Parathyroid adenoma (tissue), 2 donors: Measurements from ENCODE around the gene GFRA3.

Experiments used
- H2AFZ ChIP-seq: fragments of 300-600 bp; sonication (generic); one replicate; pipeline ENCODE4 v1.7.0; 2017; ENCODE audit warnings: antibody characterized with exemption, mild to moderate bottlenecking
- H3K27ac ChIP-seq: fragments of 300-600 bp; sonication (generic); one replicate; pipeline ENCODE4 v1.7.0; 2017
- H3K27me3 ChIP-seq: fragments of 300-600 bp; sonication (generic); one replicate; pipeline ENCODE4 v1.7.0; 2017; ENCODE audit warnings: low read length; ENCODE audit not compliant: control insufficient read depth, insufficient read depth
- H3K36me3 ChIP-seq: fragments of 300-600 bp; sonication (generic); one replicate; pipeline ENCODE4 v1.7.0; 2017; ENCODE audit warnings: low read length; ENCODE audit not compliant: control insufficient read depth, insufficient read depth
- H3K4me1 ChIP-seq: fragments of 300-600 bp; sonication (generic); one replicate; pipeline ENCODE4 v1.7.0; 2017; ENCODE audit warnings: control low read depth
- H3K4me2 ChIP-seq: fragments of 300-600 bp; sonication (generic); one replicate; pipeline ENCODE4 v1.7.0; 2017; ENCODE audit warnings: low read length
- H3K4me3 ChIP-seq: fragments of 300-600 bp; sonication (generic); one replicate; pipeline ENCODE4 v1.7.0; 2017; ENCODE audit warnings: low read depth, low read length
- H3K79me2 ChIP-seq: fragments of 300-600 bp; sonication (generic); one replicate; pipeline ENCODE4 v1.7.0; 2017; ENCODE audit warnings: control low read depth
- H3K9ac ChIP-seq: fragments of 300-600 bp; sonication (generic); one replicate; pipeline ENCODE4 v1.7.0; 2017; ENCODE audit warnings: mild to moderate bottlenecking
- H3K9me3 ChIP-seq: fragments of 300-600 bp; sonication (generic); one replicate; pipeline ENCODE4 v1.7.0; 2017; ENCODE audit warnings: low read length; ENCODE audit not compliant: control insufficient read depth
- TF ChIP-seq, protein P1 (sequence below): fragments of 300-600 bp; sonication (generic); IDR thresholded peaks from one replicate; pipeline ENCODE4 v1.7.0; 2017; ENCODE audit warnings: antibody characterized with exemption, mild to moderate bottlenecking
- donor health status: primary hyperparathyroidism.

The GFRA3 gene

GRCh38 chr5:138276402-138277054, 2.1 kb upstream of the GFRA3 start:
- Histone ChIP-seq H3K9ac (no peak overlapping the region), H3K36me3 (no peaks in the 10 kb centered on the region), H3K79me2 (no peaks in the 10 kb centered on the region), H3K4me3 (no peak overlapping the region), H2AFZ (no peak overlapping the region), H3K4me1 (peaks cover 3% of the 10 kb centered on the region), H3K27me3 (no peaks in the 10 kb centered on the region), H3K27ac (no peak overlapping the region), H3K4me2 (no peak overlapping the region), H3K9me3 (no peaks in the 10 kb centered on the region)
- TF ChIP-seq, protein P1, sequence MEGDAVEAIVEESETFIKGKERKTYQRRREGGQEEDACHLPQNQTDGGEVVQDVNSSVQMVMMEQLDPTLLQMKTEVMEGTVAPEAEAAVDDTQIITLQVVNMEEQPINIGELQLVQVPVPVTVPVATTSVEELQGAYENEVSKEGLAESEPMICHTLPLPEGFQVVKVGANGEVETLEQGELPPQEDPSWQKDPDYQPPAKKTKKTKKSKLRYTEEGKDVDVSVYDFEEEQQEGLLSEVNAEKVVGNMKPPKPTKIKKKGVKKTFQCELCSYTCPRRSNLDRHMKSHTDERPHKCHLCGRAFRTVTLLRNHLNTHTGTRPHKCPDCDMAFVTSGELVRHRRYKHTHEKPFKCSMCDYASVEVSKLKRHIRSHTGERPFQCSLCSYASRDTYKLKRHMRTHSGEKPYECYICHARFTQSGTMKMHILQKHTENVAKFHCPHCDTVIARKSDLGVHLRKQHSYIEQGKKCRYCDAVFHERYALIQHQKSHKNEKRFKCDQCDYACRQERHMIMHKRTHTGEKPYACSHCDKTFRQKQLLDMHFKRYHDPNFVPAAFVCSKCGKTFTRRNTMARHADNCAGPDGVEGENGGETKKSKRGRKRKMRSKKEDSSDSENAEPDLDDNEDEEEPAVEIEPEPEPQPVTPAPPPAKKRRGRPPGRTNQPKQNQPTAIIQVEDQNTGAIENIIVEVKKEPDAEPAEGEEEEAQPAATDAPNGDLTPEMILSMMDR = no peak

DNA sequence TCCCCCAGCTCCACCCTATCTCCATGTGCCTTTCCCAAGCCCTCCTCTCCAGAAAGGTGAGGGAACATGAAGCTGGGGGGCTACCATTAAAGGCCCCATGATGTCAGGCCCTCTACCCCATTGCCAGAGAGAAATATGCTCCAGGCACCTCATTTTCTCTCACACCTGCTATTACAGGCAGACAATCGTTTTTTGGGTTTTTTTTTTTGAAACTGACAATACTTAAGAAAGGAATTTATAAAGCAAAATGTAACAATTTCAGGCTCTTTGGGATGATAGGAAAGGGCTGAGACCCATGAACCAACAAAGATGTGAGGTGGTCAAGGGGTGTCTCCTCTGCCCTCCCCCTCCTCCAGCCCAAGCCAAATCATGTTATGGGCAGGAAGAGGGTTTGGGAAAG, 1.5 kb upstream of the GFRA3 start:
- no peak overlapping the region for H3K4me3 ChIP-seq
- H3K79me2 ChIP-seq = no peaks in the 10 kb centered on the region
- H3K4me1 ChIP-seq = peaks cover 3% of the 10 kb centered on the region
- H3K9ac ChIP-seq = no peak overlapping the region
- H3K9me3 ChIP-seq = no peaks in the 10 kb centered on the region
- H3K36me3 ChIP-seq = no peaks in the 10 kb centered on the region
- no peaks in the 10 kb centered on the region for H3K27me3 ChIP-seq
- TF ChIP-seq, protein P1 = no peak
- no peak overlapping the region for H3K27ac ChIP-seq
- no peak overlapping the region for H3K4me2 ChIP-seq
- no peak overlapping the region for H2AFZ ChIP-seq

DNA sequence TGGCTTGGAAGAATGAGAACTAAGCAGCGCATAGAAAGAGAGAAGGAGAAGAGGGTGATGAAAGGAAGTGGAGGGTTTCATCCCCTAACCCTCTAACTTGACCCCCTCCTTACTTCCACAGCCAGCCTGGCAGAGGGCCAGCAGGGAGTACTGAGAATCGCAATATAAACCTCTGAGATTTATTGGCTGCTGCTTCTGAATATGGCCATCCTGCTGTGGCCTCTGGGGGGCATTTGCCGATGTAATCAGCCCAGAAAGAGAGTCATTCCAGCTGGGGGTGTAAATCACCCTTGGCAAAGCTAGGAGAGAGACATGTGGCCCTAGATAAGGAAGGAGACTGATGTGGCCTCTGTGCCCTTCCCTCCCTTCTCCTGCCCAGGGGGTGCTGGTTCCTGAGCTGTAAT, 960 bp upstream of the GFRA3 start:
- TF ChIP-seq, protein P1 = no peak
- Histone ChIP-seq H2AFZ (no peak overlapping the region), H3K79me2 (no peaks in the 10 kb centered on the region)

DNA sequence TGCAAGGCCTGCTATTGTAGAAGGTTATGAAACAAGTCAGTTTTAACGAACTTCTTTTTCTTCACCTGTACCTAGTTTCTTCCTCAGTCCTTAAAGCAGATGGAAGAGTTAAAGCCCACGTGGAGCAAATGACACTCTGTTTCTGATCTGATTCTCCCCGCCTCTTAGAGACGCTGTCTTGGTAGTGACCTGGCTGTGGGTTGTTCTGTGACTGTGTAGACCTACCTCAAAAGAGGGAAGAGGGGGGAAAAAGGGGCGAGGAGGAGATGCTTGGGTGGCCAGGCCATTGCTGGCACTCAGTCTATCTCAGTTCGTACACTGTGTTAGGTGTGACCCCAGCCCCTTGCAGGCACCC, 610 bp downstream of the GFRA3 start:
- Histone ChIP-seq H3K9me3 (no peaks in the 10 kb centered on the region), H3K36me3 (no peaks in the 10 kb centered on the region), H3K4me1 (peaks cover 3% of the 10 kb centered on the region), H3K4me2 (no peak overlapping the region), H3K27me3 (no peaks in the 10 kb centered on the region), H3K9ac (no peak overlapping the region), H3K27ac (no peak overlapping the region), H3K79me2 (no peaks in the 10 kb centered on the region), H2AFZ (peak overlapping the region; percentile 75), H3K4me3 (no peak overlapping the region)
- TF ChIP-seq, protein P1 = no peak

More for the DNA sequence above, 960 bp upstream of the GFRA3 start:
- Histone ChIP-seq H3K27ac (no peak overlapping the region), H3K4me2 (no peak overlapping the region), H3K4me3 (no peak overlapping the region), H3K36me3 (no peaks in the 10 kb centered on the region), H3K4me1 (peaks cover 3% of the 10 kb centered on the region), H3K9me3 (no peaks in the 10 kb centered on the region), H3K9ac (no peak overlapping the region), H3K27me3 (no peaks in the 10 kb centered on the region)

- H3K27ac ChIP-seq = no peak overlapping the region
- no peaks in the 10 kb centered on the region for H3K36me3 ChIP-seq
- H3K79me2 ChIP-seq = no peaks in the 10 kb centered on the region
- no peak overlapping the region for H3K4me3 ChIP-seq
- H3K4me1 ChIP-seq = peaks cover 3% of the 10 kb centered on the region
- no peaks in the 10 kb centered on the region for H3K27me3 ChIP-seq
- H3K9me3 ChIP-seq = no peaks in the 10 kb centered on the region
- no peak overlapping the region for H3K9ac ChIP-seq
- TF ChIP-seq, protein P1 = no peak
- H3K4me2 ChIP-seq = no peak overlapping the region
- H2AFZ ChIP-seq = no peak overlapping the region
Measured at GRCh38 chr5:138272681-138273080, 1.7 kb downstream of the GFRA3 start.
